IPS-20b (cell line): ENCODE results near the gene TMC1.

Source experiments
- H3K27ac ChIP-seq: one replicate; pipeline ENCODE4 v1.5.1; 2013; ENCODE audit warnings: low read length
- H3K27me3 ChIP-seq: 2 replicates; pipeline ENCODE4 v1.6.1; 2013; ENCODE audit warnings: mild to moderate bottlenecking, low read length, inconsistent platforms; ENCODE audit not compliant: insufficient read depth
- H3K36me3 ChIP-seq: 2 replicates; pipeline ENCODE4 v1.6.1; 2013; ENCODE audit warnings: low read depth, mild to moderate bottlenecking, inconsistent platforms, low read length, moderate library complexity; ENCODE audit not compliant: insufficient read depth
- H3K4me1 ChIP-seq: 2 replicates; pipeline ENCODE4 v1.6.1; 2013; ENCODE audit warnings: mild to moderate bottlenecking, control low read depth, inconsistent platforms, low read length, moderate library complexity; ENCODE audit not compliant: insufficient read depth
- H3K4me3 ChIP-seq: 2 replicates; pipeline ENCODE4 v1.5.1; 2013; ENCODE audit warnings: mild to moderate bottlenecking, low read length, inconsistent platforms
- H3K9ac ChIP-seq: 2 replicates; pipeline ENCODE4 v1.6.1; 2013; ENCODE audit warnings: low read depth, mild to moderate bottlenecking, inconsistent platforms, low read length, moderate library complexity
- H3K9me3 ChIP-seq: 2 replicates; pipeline ENCODE4 v1.6.1; 2013; ENCODE audit warnings: mild to moderate bottlenecking, low read depth, low read length, inconsistent platforms; ENCODE audit not compliant: insufficient read depth

Gene TMC1

GRCh38 chr9:72749276-72749675, 227.9 kb downstream of the TMC1 start:
- Histone ChIP-seq H3K36me3 (no peaks in the 10 kb centered on the region), H3K27ac (no peak overlapping the region), H3K9ac (no peak overlapping the region), H3K9me3 (no peaks in the 10 kb centered on the region), H3K4me1 (no peaks in the 10 kb centered on the region), H3K27me3 (no peaks in the 10 kb centered on the region), H3K4me3 (no peak overlapping the region)

- Histone ChIP-seq H3K27me3 (no peaks in the 10 kb centered on the region), H3K9ac (no peak overlapping the region), H3K4me3 (no peak overlapping the region), H3K27ac (no peak overlapping the region), H3K9me3 (no peaks in the 10 kb centered on the region), H3K36me3 (no peaks in the 10 kb centered on the region), H3K4me1 (no peaks in the 10 kb centered on the region)
Measured at GRCh38 chr9:72751541-72751940, 230.1 kb downstream of the TMC1 start.

GRCh38 chr9:72753266-72753893, 232.0 kb downstream of the TMC1 start:
- Histone ChIP-seq H3K9me3 (no peaks in the 10 kb centered on the region), H3K27ac (no peak overlapping the region), H3K4me3 (no peak overlapping the region), H3K4me1 (no peaks in the 10 kb centered on the region), H3K36me3 (no peaks in the 10 kb centered on the region), H3K27me3 (no peaks in the 10 kb centered on the region), H3K9ac (no peak overlapping the region)

GRCh38 chr9:72755836-72756235, 234.4 kb downstream of the TMC1 start:
- Histone ChIP-seq H3K4me3 (no peak overlapping the region), H3K27ac (no peak overlapping the region), H3K27me3 (no peaks in the 10 kb centered on the region), H3K4me1 (no peaks in the 10 kb centered on the region), H3K9ac (no peak overlapping the region), H3K36me3 (no peaks in the 10 kb centered on the region), H3K9me3 (no peaks in the 10 kb centered on the region)

- no peak overlapping the region for H3K4me3 ChIP-seq
- no peaks in the 10 kb centered on the region for H3K9me3 ChIP-seq
- no peaks in the 10 kb centered on the region for H3K27me3 ChIP-seq
- 0 out of 2 replicates have a peak, but pooled peaks cover 15% of the 10 kb centered on the region for H3K4me1 ChIP-seq
- H3K9ac ChIP-seq = no peak overlapping the region
- no peaks in the 10 kb centered on the region for H3K36me3 ChIP-seq
- no peak overlapping the region for H3K27ac ChIP-seq
Measured at GRCh38 chr9:72758944-72759343, 237.5 kb downstream of the TMC1 start.

- Histone ChIP-seq H3K36me3 (no peaks in the 10 kb centered on the region), H3K27ac (no peak overlapping the region), H3K27me3 (no peaks in the 10 kb centered on the region), H3K4me3 (no peak overlapping the region), H3K9ac (no peak overlapping the region), H3K4me1 (0 out of 2 replicates have a peak, but pooled peaks cover 15% of the 10 kb centered on the region), H3K9me3 (no peaks in the 10 kb centered on the region)
Measured at GRCh38 chr9:72763022-72763421, 241.6 kb downstream of the TMC1 start.

- Histone ChIP-seq H3K4me1 (no peaks in the 10 kb centered on the region), H3K9ac (no peak overlapping the region), H3K4me3 (no peak overlapping the region)
Measured at GRCh38 chr9:72769546-72769945, 248.1 kb downstream of the TMC1 start.

GRCh38 chr9:72772661-72773060, 251.3 kb downstream of the TMC1 start:
- H3K9ac ChIP-seq = no peak overlapping the region
- H3K27me3 ChIP-seq = no peaks in the 10 kb centered on the region
- no peak overlapping the region for H3K4me3 ChIP-seq
- H3K27ac ChIP-seq = no peak overlapping the region
- H3K4me1 ChIP-seq = no peaks in the 10 kb centered on the region
- no peaks in the 10 kb centered on the region for H3K36me3 ChIP-seq
- H3K9me3 ChIP-seq = no peaks in the 10 kb centered on the region

More at GRCh38 chr9:72769546-72769945, 248.1 kb downstream of the TMC1 start:
- no peaks in the 10 kb centered on the region for H3K36me3 ChIP-seq
- H3K27me3 ChIP-seq = no peaks in the 10 kb centered on the region
- no peaks in the 10 kb centered on the region for H3K9me3 ChIP-seq
- H3K27ac ChIP-seq = no peak overlapping the region

- Histone ChIP-seq H3K9me3 (no peaks in the 10 kb centered on the region), H3K27me3 (no peaks in the 10 kb centered on the region), H3K4me3 (no peak overlapping the region), H3K36me3 (no peaks in the 10 kb centered on the region), H3K27ac (no peak overlapping the region), H3K9ac (peak overlapping the region; percentile 22; the same call in 1 of the 2 replicates), H3K4me1 (no peaks in the 10 kb centered on the region)
Measured at GRCh38 chr9:72773570-72773969, 252.2 kb downstream of the TMC1 start.

GRCh38 chr9:72775570-72775969, 254.2 kb downstream of the TMC1 start:
- Histone ChIP-seq H3K27ac (no peak overlapping the region), H3K9me3 (no peaks in the 10 kb centered on the region), H3K27me3 (no peaks in the 10 kb centered on the region), H3K9ac (no peak overlapping the region), H3K36me3 (no peaks in the 10 kb centered on the region), H3K4me1 (no peaks in the 10 kb centered on the region), H3K4me3 (no peak overlapping the region)

GRCh38 chr9:72779614-72780013, 258.2 kb downstream of the TMC1 start:
- no peaks in the 10 kb centered on the region for H3K4me1 ChIP-seq
- H3K9ac ChIP-seq = no peak overlapping the region
- peaks cover 3% of the 10 kb centered on the region; the same call in 1 of the 2 replicates for H3K9me3 ChIP-seq
- no peaks in the 10 kb centered on the region for H3K27me3 ChIP-seq
- no peak overlapping the region for H3K4me3 ChIP-seq
- no peak overlapping the region for H3K27ac ChIP-seq
- H3K36me3 ChIP-seq = no peaks in the 10 kb centered on the region

GRCh38 chr9:72786948-72787347, 265.5 kb downstream of the TMC1 start:
- no peak overlapping the region for H3K27ac ChIP-seq
- H3K4me3 ChIP-seq = no peak overlapping the region
- H3K27me3 ChIP-seq = no peaks in the 10 kb centered on the region
- peaks cover 3% of the 10 kb centered on the region; the same call in 1 of the 2 replicates for H3K9me3 ChIP-seq
- H3K4me1 ChIP-seq = no peaks in the 10 kb centered on the region
- H3K9ac ChIP-seq = no peak overlapping the region
- H3K36me3 ChIP-seq = no peaks in the 10 kb centered on the region
